NCI-H128 (cell line): ENCODE results near the gene NT5E.
"Not testable (repeated sequence)": the region's sequence is repeated elsewhere in the genome, so short reads cannot be mapped to it uniquely, and the experiment has no call there.

ENCODE experiments used
- DNase-seq: peaks from one replicate; lab custom pipeline; 2025; ENCODE audit not compliant: unreplicated experiment; lab: John Stamatoyannopoulos, UW

The NT5E gene

GRCh38 chr6:85484948-85485347 lies 35.1 kb downstream of the NT5E start:
- no peak for DNase-seq

- DNase-seq, result no peak
These were observed 40.8 kb downstream of the NT5E start for GRCh38 chr6:85490516-85491248.

GRCh38 chr6:85493389-85493788 lies 43.5 kb downstream of the NT5E start:
- DNase-seq, result no peak

GRCh38 chr6:85494547-85495536 lies 45.0 kb downstream of the NT5E start:
- DNase-seq, result no peak

GRCh38 chr6:85496009-85496579 lies 46.2 kb downstream of the NT5E start:
- no peak for DNase-seq

GRCh38 chr6:85496856-85497255 lies 47.0 kb downstream of the NT5E start:
- no peak for DNase-seq

GRCh38 chr6:85498596-85499258 lies 48.8 kb downstream of the NT5E start:
- DNase-seq, result no peak

GRCh38 chr6:85506441-85507093 lies 56.7 kb downstream of the NT5E start:
- no peak for DNase-seq

GRCh38 chr6:85516168-85516567 lies 66.3 kb downstream of the NT5E start:
- DNase-seq, result no peak

- DNase-seq, result not testable (repeated sequence)
These were observed 74.4 kb downstream of the NT5E start for GRCh38 chr6:85524281-85524680.

- no peak for DNase-seq
These were observed 87.2 kb downstream of the NT5E start for GRCh38 chr6:85537055-85537494.

- DNase-seq, result no peak
These were observed 94.9 kb downstream of the NT5E start for GRCh38 chr6:85544776-85545175.
